ENCODE results near the gene PTH2.
A peak's percentile ranks its signal among the peaks of the same experiment; 100 is the strongest.
"Not testable (repeated sequence)": the region's sequence is repeated elsewhere in the genome, so short reads cannot be mapped to it uniquely, and the experiment has no call there.

PTH2 gene

DNA sequence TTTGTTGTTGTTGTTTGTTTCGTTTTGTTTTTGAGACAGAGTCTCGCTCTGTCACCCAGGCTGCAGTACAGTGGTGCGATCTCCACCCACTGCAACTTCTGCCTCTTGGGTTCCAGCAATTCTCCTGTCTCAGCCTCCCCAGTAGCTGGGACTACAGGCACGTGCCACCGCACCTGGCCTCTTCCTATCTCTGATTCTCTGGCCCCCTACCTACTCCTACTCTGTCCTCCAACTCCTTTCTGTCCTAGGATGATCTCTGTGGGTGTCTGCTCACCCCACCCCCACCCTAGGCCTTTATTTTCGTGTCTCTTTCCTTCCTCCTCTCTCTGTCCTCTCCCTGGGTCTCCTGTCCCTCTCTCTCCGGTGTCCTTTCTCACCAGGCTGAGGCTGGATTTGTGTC lies 27.2 kb upstream of the PTH2 start:
- H3K27ac ChIP-seq: no peak overlapping the region
- DNase-seq (ENCODE audit: low read depth, low spot score): no peak

DNA sequence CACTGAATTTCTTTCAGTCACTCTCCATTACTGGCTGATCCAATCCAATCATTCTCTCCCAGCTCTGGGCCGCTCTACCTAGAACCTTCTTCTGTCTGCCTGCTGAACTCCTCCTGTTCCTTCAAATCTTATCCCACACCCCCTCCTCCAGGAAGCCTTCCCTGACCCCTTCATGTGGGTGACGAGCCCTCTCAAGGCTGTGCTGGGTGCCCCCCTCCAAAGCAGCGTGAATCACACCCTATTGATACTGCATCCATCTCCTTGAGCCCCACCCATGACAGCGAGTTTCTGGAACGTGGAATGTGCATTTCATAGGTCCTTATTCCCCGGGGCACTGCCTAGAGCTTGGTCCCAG lies 25.2 kb upstream of the PTH2 start:
- no peak for DNase-seq (ENCODE audit: low read depth, low spot score)
- H3K27ac ChIP-seq: no peak overlapping the region

DNA sequence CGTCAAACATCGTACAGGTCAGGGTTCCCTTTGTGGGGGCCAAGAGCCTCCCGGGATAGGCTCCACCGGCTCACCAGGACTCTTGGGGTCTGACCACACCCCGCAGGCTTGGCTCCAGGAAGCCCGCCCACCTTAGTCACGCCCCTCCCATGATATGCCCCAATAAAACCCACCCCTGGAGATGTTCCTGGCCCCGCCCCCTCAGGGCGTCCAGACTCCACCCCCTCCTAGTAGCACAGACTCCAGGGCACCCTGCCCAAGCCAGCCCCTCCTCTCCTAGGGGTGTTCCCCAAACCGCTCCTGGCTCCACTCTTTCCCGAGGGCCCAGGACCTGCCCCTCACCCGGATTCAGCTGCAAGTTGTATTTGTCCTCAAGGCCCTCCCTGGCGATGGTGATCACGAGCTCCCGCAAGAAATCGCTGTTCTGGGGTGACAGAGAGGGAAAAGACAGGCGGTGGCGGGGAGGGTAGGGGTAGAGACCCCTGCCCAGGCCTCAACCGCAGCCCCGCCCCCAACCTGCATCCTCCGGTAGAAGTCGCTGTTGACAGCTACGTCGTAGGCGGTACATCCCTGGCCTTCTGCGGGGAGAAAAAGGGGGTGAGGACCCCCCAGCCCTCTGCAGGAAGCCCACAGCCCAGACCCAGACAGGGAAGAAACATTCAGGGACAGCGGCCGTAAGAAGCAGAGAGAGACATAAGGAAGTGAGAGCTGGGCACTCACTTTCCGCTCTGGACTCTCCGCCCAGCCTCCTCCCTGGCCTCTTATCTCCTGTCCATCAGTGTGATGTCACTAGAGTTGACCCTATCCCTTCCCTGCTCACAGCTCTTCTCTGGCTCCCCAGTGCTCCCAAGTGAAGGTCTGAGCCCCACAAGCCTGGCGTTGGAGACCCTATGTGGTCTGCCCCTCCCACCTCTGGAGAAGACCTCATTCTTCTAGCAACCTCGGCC lies 24.5 kb upstream of the PTH2 start:
- DNase-seq (ENCODE audit: low read depth, low spot score): no peak
- H3K27ac ChIP-seq: no peak overlapping the region

DNA sequence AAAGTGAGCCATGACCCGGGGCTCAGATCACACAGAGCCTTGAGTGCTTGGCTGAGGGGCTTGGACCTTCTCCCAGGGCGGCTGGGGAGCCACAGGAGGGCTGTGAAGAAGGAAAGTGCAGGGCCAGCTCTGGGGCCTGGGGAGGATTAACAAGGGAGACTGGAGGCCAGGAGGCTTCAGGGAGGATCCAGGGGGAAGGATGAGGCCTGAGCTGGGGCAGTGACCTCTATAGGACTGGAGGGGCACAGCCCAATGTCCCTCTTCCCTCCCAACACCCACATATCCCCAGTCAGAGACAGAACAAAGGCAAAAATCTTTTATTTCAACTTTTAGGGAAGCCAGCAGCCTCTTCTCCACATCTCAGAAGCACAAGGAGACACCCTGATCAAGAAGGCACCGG lies 22.8 kb upstream of the PTH2 start:
- no peak for DNase-seq (ENCODE audit: low read depth, low spot score)

DNA sequence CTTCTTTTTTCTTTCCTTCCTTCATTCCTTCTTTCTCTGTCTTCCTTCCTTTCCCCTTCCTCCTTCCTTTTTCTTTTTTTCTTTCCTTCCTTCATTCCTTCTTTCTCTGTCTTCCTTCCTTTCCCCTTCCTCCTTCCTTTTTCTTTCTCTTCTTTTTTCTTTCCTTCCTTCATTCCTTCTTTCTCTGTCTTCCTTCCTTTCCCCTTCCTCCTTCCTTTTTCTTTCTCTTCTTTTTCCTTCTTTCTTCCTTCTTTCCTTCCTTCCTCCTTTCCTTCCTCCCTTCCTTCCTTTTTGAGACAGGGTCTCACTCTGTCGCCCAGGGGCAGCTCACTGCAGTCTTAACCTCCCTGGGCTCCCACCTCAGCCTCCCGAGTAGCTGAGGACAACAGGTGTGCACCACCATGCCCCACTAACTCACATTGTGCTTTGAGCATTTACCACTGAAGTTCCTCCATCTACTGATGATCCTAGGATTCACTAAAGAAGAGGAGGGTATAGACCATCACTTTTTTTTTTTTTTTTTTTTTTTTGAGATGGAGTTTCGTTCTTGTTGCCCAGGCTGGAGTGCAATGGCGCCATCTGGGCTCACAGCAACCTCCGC lies 21.0 kb upstream of the PTH2 start:
- not testable (repeated sequence) for DNase-seq (ENCODE audit: low read depth, low spot score); H3K27ac ChIP-seq

More for the DNA sequence above, 22.8 kb upstream of the PTH2 start:
- no peak overlapping the region for H3K27ac ChIP-seq

DNA sequence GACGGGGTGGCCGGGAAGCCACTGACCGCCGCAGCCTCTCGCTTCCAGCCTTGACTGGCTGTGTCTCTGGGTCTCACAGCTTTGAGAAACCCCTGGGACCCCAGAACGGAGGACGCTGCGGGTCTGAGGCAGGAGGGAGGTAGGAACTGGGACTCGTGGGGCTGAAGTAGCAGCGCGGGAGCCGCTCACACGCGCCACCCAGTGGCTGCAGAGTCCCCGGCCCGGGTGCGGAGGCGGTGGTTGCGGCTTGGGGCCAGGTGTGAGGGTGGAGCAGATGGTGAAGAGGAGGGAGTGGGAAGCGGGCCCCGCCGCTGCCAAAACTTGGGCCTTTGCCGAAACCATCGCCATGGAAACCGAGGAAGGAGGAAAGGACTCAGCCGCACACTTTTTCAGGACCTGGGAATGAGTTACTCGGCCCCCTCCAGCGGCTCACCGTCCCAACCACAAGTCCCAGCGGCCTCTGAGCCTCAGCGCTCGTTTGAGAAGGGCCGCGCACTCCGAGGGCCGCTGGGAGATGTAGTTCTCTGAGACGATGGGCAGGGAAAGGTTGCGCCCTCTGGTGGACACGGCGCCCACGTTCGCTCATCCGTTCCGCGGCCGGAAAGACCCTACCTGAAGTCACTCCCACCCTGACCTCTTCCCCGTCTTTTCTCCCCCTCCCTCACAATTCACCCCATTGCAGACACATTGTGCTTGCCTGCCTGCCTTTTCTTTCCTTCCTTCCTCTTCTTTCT lies 20.3 kb upstream of the PTH2 start:
- peak; percentile 49 for DNase-seq (ENCODE audit: low read depth, low spot score)
- peak overlapping the region; percentile 20 for H3K27ac ChIP-seq

DNA sequence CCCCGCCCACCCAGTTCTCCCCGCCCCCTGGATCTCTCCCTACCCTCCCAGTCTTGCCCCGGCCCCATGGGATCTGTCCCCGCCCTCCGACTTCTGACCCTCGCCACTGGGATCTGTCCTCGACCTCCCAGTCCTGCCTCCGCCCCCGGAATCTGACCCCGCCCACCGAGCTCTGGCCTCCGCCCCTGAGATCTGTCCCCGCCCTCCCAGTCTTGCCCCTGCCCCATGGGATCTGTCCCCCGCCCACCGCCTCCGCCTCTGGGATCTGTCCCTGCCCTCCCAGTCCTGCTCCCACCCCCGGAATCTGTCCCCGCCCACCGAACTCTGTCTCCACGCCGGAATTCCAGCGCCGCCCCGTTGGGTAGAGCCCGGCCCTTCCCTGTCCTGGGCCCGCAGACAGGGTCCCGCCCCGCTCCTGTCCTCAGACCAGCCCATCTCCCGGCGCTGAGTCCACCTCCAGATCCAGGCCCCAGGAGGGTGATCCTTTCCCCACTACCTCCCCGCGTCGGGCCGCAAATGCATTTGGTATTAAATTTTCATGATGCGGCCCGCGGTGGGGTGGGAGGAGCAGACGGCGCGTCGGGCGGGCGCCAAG lies 19.6 kb upstream of the PTH2 start:
- peak overlapping the region; percentile 20 for H3K27ac ChIP-seq
- peak; percentile 20 for DNase-seq (ENCODE audit: low read depth, low spot score)

DNA sequence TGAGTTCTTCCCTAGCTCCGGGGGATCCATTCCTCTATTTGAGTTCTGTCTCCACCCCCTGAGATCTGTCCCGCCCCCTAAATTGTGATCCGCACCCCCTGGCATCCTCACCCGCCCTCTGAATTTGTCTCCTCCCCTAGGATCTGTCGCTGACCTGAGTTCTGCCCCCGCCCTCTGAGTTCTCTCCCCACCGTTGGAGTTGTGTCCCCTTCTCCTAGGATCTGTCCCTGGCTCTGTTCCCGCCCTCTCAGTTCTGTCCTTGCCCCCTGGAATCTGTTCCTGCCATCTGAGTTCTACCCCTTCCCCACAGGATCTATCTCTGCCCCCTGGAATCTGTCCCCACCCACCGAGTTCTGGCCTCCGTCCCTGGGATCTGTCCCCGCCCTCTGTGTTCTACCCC lies 19.1 kb upstream of the PTH2 start:
- no peak for DNase-seq (ENCODE audit: low read depth, low spot score)
- H3K27ac ChIP-seq: no peak overlapping the region

DNA sequence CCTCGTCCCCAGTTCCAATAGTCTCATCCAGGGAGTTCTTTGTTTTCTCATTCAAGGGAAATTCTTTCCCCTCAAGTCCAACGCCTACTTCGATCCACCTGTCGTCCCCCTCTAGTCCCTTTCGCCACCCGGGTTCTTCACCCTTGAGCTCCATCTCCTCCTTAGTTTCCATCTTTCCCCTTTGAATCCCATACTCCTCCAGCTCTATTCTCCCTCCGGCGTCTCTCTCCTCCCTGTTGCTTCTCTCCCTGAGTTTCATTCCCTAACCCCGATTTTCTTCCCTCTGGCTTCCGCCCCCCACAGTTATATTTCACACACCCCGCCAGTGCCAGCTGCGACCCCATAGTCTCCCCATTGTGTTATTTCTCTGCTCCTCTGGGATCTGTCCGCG lies 18.7 kb upstream of the PTH2 start:
- no peak overlapping the region for H3K27ac ChIP-seq
- DNase-seq (ENCODE audit: low read depth, low spot score): no peak

DNA sequence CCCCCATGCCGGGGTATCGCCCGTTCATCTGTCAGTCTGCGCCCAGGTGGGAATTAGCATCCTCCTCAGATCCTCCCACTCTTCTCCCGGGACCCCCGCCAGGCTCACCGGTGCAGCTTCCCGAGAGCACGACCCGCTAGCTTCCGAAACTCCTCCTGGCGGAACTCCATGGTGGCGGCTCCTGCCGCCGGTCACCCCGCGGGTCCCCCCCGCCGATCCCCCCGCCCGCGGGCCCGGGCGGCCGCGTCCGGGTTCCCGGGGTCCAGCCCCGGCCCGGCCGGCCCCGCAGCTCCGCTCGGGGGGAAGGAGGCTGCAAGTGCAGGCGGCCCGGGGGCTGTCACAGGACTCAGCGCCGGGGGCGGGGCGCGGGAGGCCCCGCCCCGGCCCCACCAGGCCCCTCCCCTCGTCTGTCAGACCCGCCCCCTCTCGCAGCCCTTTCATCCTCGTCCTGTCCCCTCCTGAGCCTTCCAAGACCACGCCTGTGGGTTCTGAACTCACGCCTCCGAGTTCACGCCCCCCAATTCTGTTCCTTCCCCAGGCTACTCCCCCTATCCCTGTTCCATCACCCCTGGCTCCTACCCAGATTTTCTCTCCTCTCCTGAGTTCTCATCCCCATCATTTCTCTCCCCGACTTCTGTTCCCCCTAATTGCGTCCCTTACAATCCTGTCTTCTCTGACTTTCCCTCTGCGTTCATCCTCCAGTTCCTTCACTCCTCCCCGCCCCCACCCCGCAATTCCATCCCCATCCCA lies 18.1 kb upstream of the PTH2 start, which contains the start of gene SLC17A7:
Gene SLC17A7 (minus strand): TSS at position 318 of the 750 bp plus-strand sequence. CDS start 148 bp downstream, at position 170.
- H3K27ac ChIP-seq: no peak within 1 kb of the TSS
- DNase-seq (ENCODE audit: low read depth, low spot score): no peak

DNA sequence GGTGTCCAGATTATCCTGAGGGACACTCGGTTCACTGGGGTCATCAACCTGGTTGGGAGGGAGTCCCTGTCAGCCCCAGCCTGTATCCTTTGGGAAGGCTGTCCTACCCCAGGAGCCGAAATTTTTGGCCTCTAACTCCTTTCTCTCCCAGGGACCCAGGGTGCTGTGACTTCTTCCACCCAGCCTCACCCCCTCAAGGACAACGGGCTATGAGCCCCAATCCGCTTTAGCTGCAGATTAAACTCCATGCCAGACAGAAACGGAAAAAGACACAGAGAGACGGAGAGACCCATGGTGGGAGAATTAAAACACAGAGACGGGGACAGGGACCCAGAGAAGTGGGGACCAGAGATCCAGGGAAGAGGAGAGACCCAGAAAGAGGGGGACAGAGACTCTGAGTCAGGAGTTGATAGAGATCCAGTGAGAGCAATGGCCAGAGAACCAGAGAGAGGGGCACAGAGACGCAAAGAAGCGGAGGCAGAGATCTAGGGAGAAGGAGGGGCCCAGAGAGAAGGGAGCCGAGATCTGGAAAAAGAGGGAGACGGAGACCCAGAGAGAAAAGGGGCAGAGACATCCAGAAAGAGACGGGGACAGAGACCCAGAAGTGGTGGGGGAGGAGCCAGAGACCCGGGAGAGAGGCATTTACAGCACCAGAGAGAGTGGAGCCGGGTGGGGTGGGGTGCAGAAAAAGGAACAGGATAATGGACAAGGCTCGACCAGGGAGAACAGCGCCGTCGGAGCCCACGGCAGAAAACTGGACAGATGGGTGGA lies 17.4 kb upstream of the PTH2 start:
- no peak overlapping the region for H3K27ac ChIP-seq
- DNase-seq (ENCODE audit: low read depth, low spot score): no peak

DNA sequence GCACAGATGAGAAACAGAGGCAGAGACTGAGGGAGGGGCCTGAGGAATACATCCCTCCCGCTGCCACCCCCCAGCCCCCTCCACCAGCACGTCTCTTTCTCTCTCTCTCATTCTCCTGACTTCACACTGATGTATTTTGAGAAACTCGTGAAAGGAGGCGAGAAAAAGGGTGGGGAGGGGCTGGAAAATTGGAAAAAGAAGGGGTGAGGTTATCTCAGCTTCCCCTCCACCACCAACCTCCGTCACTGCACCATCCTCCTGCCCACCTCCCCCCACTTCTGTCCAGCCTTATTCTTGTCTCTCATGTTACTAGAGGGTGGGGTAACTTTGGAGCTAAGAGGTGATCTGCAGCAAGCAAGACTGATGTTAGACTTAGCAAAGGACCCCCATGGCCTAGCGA lies 16.6 kb upstream of the PTH2 start:
- no peak overlapping the region for H3K27ac ChIP-seq
- DNase-seq (ENCODE audit: low read depth, low spot score): no peak

DNA sequence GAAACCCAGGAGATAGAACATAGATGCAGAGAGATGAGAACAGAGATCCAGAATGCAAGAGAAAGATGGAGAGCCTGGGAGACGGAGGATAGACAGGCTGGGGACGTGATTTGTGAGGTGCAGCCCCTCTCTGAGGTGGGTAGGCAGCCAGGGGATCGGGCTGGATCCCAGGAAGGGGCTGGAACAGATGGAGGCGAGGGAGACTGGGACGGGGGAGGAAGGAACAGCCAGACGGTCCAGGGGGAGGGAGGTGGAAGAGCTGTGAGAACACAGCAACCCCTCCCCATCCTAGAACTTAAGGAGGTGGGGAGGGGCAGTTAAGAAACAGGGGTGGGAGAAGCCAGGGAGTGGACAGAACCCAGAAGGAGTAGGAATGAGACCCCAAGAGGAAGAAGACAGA lies 15.0 kb upstream of the PTH2 start:
- DNase-seq (ENCODE audit: low read depth, low spot score): no peak
- H3K27ac ChIP-seq: no peak overlapping the region

DNA sequence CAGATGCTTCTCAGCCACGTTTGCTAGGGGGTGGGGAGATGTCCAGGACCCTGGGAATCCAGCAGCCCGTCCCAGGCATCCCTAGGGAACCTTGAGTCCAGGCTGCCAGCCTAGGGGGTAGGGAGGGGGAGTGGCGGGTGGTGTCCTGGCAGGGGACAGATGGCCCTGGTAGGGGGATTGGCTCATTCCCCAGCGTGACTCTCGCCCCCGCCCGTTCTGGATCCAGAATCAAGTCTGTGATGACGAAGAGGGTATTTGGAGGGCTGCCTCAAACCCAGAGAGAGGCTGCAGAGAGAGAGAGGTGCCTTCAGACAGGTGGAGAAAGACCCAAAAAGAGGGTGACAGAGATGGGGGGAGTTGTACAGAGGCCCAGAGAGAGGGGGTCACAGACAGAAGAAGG lies 14.0 kb upstream of the PTH2 start:
- DNase-seq (ENCODE audit: low read depth, low spot score): no peak

DNA sequence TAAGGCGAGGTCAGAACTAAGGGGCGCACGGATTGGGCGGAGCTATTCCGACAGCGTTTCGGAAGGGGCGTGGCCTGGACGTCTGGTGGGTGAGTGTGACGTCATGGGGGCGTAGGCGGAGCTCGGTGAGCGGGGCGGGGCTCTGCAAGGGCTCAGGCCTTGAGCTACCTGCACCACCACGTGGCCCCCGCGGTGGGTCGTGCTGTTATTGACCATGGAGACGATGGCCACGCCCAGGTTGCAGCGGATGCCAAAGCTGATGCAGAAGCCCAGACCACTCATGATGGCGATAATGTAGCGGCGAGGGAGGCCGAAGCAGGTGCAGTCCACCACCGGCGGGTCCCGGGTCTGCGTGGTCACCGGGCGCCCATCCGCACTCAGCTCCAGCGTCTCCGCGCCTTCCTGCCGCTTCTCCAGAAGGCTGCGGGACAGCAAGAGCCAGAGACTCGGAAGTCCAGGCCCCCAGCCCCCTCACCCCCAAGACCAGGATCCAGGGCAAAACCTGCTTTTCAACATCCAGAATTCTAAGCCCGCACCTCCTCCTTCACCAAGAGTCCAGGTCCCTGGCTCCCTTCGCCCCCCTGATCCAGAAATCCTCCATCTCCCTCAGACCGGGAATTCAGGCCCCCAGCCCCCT lies 13.3 kb upstream of the PTH2 start:
- DNase-seq (ENCODE audit: low read depth, low spot score): no peak
- no peak overlapping the region for H3K27ac ChIP-seq

More for the DNA sequence above, 14.0 kb upstream of the PTH2 start:
- H3K27ac ChIP-seq: no peak overlapping the region

DNA sequence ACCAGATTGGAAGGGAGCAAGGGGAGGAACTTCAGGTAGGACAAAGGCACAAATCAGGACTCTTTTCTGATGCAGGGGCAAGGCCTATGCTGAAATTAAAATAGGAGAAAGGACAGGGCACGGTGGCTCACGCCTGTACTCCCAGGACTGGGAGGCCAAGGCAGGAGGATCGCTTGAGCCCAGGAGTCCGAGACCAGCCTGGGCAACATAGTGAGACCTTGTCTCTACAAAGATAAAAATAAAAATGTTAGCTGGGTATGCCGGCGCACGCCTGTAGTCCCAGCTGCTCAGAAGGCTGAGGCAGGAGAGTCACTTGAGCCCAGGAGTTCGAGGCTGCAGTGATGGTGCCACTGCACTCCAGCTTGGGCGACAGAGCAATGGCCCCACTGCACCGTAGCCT lies 12.4 kb upstream of the PTH2 start:
- H3K27ac ChIP-seq: no peak overlapping the region
- no peak for DNase-seq (ENCODE audit: low read depth, low spot score)

DNA sequence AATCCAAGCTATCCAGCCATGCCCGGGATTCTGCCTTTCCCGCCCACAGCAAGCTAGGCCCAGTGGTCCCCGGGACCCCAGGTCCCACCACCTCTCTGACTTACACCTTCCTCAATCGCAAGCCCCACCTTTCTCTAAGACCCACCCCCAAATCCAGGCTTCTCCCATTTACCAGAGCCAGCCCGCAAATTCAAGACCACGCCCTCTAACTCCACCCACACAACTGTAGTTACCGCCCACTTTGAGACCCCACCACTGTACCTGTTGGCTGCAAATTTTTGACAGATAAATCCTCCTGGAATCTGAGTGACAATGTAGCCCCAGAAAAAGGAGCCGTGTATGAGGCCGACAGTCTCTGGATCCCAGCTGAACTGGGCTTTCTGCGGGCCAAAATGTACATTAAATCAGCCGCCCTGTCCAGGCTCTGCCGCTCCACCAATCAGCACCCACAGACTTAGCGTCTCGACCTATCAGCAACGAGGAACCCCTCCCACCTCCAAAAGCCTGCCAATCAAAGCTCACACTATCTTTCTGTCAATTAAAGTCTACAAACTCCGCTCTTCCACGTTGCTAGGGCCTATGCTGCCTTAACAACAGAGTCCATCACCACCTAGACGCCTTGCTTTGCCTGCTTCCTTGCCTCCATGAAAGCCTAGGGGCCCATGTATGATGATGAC lies 11.8 kb upstream of the PTH2 start:
- no peak overlapping the region for H3K27ac ChIP-seq
- DNase-seq (ENCODE audit: low read depth, low spot score): no peak

DNA sequence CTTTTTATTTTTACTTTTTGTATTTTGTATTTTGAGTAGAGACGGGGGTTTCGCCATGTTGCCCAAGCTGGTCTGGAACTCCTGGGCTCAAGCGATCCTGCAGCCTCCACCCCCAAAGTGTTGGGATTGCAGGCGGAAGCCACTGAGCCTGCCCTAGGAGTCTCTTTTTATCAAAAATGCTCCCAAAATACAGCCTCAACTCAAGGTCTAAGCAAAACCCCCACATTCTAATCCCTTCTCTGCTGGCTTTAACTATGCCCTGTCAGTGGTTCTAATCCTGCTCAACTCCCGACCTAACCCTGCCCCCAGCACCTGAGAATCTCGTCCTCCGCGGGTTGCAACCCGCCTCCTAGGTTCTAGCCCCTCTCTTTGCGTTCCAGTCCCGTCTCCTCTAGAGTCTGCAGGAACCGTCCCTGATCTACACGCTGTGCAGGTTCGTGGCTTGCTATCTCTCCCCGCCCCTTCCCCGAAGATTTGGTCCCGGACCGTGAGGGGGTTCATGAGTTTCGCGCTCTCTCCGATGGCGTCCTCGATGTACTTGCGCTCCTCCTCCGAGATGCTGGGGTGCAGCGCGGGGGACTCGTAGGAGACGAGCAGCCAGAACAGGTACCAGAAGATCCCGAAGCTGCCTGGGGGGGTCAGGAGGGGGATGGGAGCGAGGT lies 10.1 kb upstream of the PTH2 start:
- H3K27ac ChIP-seq: no peak overlapping the region
- DNase-seq (ENCODE audit: low read depth, low spot score): no peak
